Measurements from ENCODE around the gene DYNLT2. TPM values are rescaled to one million over a fixed set of nuclear protein-coding genes. Genes with fewer than 3 reads are reported as not detected.

DYNLT2 gene
- total and polyA plus RNA-seq, 2 of the 13 experiments (the other 11 are each of a cell fraction or from before 2014, with no cell fraction given), result 2.1 to 4.3 TPM

DNA sequence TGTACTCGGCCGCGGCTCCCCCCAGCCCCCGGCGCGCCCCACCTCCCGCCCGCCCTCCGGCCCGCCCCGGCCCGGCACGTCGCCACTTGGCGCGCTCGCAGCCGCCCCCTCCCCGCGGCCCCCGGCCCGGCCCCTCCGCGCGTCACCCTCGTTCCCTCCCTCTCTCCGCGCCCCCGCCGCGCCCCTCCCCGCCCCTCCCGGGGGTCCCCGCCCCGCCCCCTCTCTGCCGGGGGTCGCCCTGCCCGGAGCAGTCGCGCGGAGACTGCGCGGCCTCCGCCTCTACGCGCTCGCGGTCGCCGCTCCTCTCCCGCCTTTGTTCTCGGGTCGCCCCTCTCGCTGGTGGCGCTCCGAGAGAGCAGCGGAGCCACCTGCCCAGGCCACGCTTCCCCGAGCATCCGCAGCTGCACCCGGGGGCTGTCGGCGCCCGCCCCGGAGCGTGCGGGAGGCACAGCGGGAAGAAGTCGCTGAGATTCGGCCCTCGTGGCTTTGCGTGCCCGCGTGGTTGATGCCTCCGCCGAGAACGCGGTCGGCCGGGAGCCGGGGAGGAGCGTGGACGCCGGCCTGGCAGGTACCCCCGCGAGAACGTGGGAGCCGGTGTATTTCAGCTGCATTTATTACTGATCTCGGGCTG is 26.8 kb downstream of the DYNLT2 start, which contains the start of gene PHF10 (continued):
- TF ChIP-seq ZHX2 (IDR thresholded peaks at IDR 0.05; ENCODE audit: low read depth), result no peak
- 0 out of 2 replicates have a peak, but pooled peaks have one; percentile 43 for TF ChIP-seq ZHX2 (CRISPR knock-in tag; IDR thresholded peaks at IDR 0.05; ENCODE audit: borderline replicate concordance)
- TF ChIP-seq KLF11 (CRISPR knock-in tag; IDR thresholded peaks at IDR 0.05), result no peak; the same call in 1 of the 2 replicates
- TF ChIP-seq, protein P1, sequence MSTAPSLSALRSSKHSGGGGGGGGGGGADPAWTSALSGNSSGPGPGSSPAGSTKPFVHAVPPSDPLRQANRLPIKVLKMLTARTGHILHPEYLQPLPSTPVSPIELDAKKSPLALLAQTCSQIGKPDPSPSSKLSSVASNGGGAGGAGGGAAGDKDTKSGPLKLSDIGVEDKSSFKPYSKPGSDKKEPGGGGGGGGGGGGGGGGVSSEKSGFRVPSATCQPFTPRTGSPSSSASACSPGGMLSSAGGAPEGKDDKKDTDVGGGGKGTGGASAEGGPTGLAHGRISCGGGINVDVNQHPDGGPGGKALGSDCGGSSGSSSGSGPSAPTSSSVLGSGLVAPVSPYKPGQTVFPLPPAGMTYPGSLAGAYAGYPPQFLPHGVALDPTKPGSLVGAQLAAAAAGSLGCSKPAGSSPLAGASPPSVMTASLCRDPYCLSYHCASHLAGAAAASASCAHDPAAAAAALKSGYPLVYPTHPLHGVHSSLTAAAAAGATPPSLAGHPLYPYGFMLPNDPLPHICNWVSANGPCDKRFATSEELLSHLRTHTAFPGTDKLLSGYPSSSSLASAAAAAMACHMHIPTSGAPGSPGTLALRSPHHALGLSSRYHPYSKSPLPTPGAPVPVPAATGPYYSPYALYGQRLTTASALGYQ (CRISPR knock-in tag; IDR thresholded peaks at IDR 0.05), result peak; percentile 20
- no peak for TF ChIP-seq ONECUT2 (CRISPR knock-in tag; IDR thresholded peaks at IDR 0.05)
- TF ChIP-seq RAD21 (CRISPR knock-in tag; IDR thresholded peaks at IDR 0.05), result peak; percentile 76
- TF ChIP-seq EED (CRISPR knock-in tag; IDR thresholded peaks at IDR 0.05), result peak; percentile 77; the same call in 1 of the 2 replicates
- TF ChIP-seq, protein P2, sequence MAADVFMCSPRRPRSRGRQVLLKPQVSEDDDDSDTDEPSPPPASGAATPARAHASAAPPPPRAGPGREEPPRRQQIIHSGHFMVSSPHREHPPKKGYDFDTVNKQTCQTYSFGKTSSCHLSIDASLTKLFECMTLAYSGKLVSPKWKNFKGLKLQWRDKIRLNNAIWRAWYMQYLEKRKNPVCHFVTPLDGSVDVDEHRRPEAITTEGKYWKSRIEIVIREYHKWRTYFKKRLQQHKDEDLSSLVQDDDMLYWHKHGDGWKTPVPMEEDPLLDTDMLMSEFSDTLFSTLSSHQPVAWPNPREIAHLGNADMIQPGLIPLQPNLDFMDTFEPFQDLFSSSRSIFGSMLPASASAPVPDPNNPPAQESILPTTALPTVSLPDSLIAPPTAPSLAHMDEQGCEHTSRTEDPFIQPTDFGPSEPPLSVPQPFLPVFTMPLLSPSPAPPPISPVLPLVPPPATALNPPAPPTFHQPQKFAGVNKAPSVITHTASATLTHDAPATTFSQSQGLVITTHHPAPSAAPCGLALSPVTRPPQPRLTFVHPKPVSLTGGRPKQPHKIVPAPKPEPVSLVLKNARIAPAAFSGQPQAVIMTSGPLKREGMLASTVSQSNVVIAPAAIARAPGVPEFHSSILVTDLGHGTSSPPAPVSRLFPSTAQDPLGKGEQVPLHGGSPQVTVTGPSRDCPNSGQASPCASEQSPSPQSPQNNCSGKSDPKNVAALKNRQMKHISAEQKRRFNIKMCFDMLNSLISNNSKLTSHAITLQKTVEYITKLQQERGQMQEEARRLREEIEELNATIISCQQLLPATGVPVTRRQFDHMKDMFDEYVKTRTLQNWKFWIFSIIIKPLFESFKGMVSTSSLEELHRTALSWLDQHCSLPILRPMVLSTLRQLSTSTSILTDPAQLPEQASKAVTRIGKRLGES (CRISPR knock-in tag; IDR thresholded peaks at IDR 0.05; ENCODE audit: borderline replicate concordance), result no peak
- TF ChIP-seq ERF (CRISPR knock-in tag; IDR thresholded peaks at IDR 0.05), result peak; percentile 48; the same call in 1 of the 2 replicates
- no peak for TF ChIP-seq ZNF512 (CRISPR knock-in tag; IDR thresholded peaks at IDR 0.05)
- TF ChIP-seq HNRNPLL (IDR thresholded peaks at IDR 0.05; ENCODE audit: low read depth, low read length, poor library complexity, severe bottlenecking), result peak; percentile 94
- TF ChIP-seq FOXP4 (CRISPR knock-in tag; IDR thresholded peaks at IDR 0.05), result no peak

All from HepG2 (cell line).